ENCODE measurements around the gene UGT8.

The UGT8 gene

DNA sequence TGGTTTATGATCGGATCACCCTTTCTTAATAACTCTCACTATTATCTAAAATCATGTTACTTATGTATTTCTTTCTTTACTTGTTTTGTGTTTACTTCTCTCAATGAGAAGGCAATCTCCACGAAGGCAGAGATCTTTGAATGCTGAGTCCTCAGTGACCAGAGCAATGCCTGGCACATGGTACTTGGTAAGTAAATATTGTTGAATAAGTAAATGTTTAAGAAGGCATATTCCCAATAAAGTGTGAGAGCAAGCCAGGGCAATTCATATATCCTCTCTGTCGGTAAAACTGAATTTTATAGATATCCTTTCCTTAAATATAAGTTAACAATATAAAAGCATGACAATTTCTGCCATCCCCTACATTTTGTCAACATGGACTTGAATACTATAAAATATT, 94.4 kb downstream of the UGT8 start:
- no peak for DNase-seq

DNA sequence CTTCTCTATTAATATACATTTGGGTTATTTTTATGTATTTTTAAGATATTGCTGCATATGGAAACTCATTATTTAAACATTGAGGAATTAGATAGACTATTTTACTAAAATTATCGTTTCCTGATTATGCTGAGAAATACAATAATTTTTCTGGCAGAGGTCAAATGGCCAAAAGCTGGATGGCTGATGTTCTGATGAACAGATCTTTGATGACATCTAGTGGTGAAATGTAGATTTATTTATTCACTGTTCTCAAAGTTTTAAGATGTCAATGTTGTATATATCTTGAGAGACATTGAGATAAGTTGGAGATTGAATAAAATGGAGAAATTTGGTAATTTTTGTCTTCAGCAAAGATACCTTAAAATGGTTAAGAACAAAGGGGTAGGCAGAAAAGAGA, 96.2 kb downstream of the UGT8 start:
- peak; percentile 29 for DNase-seq

GRCh38 chr4:114698231-114698630, 99.6 kb downstream of the UGT8 start:
- DNase-seq, result peak; percentile 35

- no peak for DNase-seq
Measured at GRCh38 chr4:114701491-114701890, 102.9 kb downstream of the UGT8 start.

GRCh38 chr4:114717432-114717831, 118.8 kb downstream of the UGT8 start:
- no peak for DNase-seq

DNA sequence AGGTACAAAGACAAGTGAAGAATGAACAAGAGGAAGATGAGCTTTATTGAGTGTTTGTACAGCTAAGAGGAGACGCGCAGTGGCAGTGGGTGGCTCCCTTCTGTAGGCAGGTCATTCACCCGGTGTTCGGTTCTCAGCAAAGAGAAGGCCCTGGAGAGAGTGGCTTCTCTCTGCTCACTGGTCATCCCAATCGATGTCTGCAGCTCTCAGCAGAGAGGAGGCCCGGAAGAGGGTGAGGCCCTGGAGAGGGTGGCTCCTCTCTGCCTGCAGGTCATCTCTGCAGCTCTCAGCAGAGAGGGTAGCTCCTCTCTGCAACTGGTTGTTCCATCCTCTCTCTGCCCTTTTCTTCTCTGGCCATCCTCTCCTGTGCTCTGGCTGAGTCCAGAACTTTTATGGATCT, 126.5 kb downstream of the UGT8 start:
- no peak for DNase-seq

DNA sequence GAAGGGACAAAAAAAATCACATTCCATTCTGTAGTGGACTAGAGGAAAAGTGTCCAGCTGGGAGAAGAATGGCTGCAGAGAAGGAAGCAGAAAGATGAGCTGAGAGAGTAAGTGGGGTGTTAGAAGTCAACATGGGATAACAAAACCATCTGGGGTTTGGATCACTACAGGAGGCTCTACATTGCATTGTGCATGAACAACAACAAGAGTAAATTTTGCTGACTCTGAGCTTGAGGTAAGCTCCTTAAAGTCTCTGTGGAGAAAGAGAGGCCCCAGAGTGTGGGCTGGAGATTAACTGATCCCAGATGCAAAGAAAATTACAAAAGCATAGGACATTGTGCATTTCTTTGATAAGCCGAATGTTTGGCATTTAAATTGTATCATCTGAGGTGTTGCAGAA, 128.9 kb downstream of the UGT8 start:
- DNase-seq, result no peak

All from fibroblast of skin of abdomen (primary cell).